GOT3 (cell line): ENCODE data around the gene SNX8.
"Not testable (repeated sequence)": the region's sequence is repeated elsewhere in the genome, so short reads cannot be mapped to it uniquely, and the experiment has no call there.

Source experiments
- DNase-seq: peaks from one replicate; lab custom pipeline; 2025; ENCODE audit warnings: mixed read lengths; lab: John Stamatoyannopoulos, UW

Gene SNX8

GRCh38 chr7:2326951-2327350 lies 12.7 kb upstream of the SNX8 start:
- no peak for DNase-seq

GRCh38 chr7:2325162-2325561 lies 10.9 kb upstream of the SNX8 start:
- DNase-seq, result no peak

- no peak for DNase-seq
Measured at GRCh38 chr7:2321020-2321419, 6.8 kb upstream of the SNX8 start.

- DNase-seq, result no peak
Measured at GRCh38 chr7:2317556-2318293, 3.5 kb upstream of the SNX8 start.

- DNase-seq, result no peak
Measured at GRCh38 chr7:2316578-2316977, 2.3 kb upstream of the SNX8 start.

GRCh38 chr7:2315787-2316186 lies 1.5 kb upstream of the SNX8 start:
- DNase-seq, result no peak

GRCh38 chr7:2314956-2315530 lies 802 bp upstream of the SNX8 start:
- not testable (repeated sequence) for DNase-seq

GRCh38 chr7:2313450-2314208 lies 612 bp downstream of the SNX8 start:
- no peak for DNase-seq

- DNase-seq, result no peak
Measured at GRCh38 chr7:2312267-2312929, 1.8 kb downstream of the SNX8 start.

- no peak for DNase-seq
Measured at GRCh38 chr7:2309889-2310331, 4.3 kb downstream of the SNX8 start.

GRCh38 chr7:2307690-2308107 lies 6.5 kb downstream of the SNX8 start:
- no peak for DNase-seq

- no peak for DNase-seq
Measured at GRCh38 chr7:2306688-2307087, 7.6 kb downstream of the SNX8 start.

GRCh38 chr7:2305258-2305657 lies 9.0 kb downstream of the SNX8 start:
- DNase-seq, result not testable (repeated sequence)

- not testable (repeated sequence) for DNase-seq
Measured at GRCh38 chr7:2303520-2303919, 10.7 kb downstream of the SNX8 start.

GRCh38 chr7:2302743-2303397 lies 11.4 kb downstream of the SNX8 start:
- not testable (repeated sequence) for DNase-seq

GRCh38 chr7:2301511-2301863 lies 12.8 kb downstream of the SNX8 start:
- no peak for DNase-seq

- DNase-seq, result no peak
Measured at GRCh38 chr7:2299870-2300512, 14.2 kb downstream of the SNX8 start.

GRCh38 chr7:2299131-2299829 lies 15.0 kb downstream of the SNX8 start:
- no peak for DNase-seq

GRCh38 chr7:2296832-2297231 lies 17.4 kb downstream of the SNX8 start:
- DNase-seq, result no peak

- DNase-seq, result no peak
Measured at GRCh38 chr7:2295936-2296620, 18.2 kb downstream of the SNX8 start.
